Measurements from ENCODE around the gene IL26. TPM values are rescaled to one million over a fixed set of nuclear protein-coding genes. Genes with fewer than 3 reads are reported as not detected.
"Not testable (repeated sequence)": the region's sequence is repeated elsewhere in the genome, so short reads cannot be mapped to it uniquely, and the experiment has no call there.

Gene IL26
- total RNA-seq, 1 experiment from 2014 or later, result not detected

DNA sequence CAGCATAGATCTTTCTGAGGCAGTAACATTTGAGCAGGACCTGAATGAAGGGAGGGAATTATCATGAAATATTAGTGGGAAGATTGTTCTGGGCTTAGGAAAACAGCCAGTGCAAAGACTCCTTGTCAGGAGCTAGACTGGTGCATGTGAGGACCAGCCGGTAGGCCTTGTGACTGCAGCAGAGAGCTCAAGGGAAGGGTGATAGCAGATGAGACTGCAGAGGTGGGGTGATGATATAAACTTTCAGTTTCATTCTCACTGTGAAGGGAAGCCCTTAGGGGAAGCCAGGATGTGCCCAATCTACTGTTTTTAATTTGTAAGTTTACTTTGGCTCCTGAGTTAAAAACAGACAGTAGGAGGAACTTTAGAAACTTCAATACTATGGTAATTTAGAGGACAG, 15.4 kb upstream of the IL26 start:
- no peak for DNase-seq (ENCODE audit: low read depth)

GRCh38 chr12:68240079-68240478, 14.5 kb upstream of the IL26 start:
- DNase-seq (ENCODE audit: low read depth), result peak; percentile 91

GRCh38 chr12:68239309-68239982, 13.8 kb upstream of the IL26 start:
- no peak for DNase-seq (ENCODE audit: low read depth)

DNA sequence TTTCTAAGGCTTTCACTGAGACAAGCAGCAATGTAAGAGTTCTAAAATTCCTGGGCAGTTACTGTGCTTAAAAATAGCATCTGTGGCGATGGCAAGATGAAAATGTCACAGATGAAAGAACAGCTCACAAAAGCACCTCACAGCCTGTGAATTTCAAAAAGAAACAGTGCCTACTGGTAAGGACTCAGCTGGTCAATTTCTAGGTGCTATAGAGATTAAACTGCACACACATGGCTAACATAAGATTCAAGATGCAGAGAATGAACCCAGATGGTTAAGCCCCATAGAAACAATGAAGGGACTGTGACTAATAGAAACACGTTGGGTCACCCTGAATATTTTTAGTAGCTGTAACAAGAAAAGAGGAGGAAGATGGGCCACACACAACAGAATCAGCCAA, 12.0 kb upstream of the IL26 start:
- DNase-seq (ENCODE audit: low read depth), result peak; percentile 5

GRCh38 chr12:68237078-68237477, 11.5 kb upstream of the IL26 start:
- DNase-seq (ENCODE audit: low read depth), result no peak

DNA sequence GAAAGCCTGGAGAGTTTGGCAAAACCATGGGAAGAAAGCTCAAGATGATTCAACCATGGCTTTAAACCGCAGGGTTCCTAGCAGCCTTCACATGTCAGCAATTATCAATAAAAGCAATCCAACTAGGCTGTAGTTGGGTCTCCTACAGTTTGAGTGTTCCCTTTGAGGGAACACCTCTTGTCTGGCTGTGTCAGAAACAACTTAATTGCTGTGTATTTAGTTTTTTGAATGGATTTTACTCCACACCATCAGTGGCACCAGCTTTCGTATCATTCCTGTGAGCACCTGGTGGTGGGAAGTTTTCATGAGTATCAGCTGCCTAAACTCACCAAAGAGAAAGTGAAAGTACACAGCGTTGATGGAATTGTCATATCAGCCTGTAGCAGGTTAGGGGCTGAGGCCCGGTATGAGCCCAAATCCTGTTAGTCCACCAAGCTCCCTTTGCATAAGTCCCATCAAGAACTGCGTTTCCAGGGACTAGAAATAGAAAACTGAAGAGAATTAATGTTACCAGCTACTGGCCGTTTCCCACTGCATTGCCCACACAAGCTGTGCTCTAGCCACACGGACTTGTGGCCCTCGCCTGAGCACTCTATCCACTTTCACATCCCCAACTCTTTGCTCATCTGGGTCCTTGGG, 10.9 kb upstream of the IL26 start:
- peak; percentile 54 for DNase-seq (ENCODE audit: low read depth)

DNA sequence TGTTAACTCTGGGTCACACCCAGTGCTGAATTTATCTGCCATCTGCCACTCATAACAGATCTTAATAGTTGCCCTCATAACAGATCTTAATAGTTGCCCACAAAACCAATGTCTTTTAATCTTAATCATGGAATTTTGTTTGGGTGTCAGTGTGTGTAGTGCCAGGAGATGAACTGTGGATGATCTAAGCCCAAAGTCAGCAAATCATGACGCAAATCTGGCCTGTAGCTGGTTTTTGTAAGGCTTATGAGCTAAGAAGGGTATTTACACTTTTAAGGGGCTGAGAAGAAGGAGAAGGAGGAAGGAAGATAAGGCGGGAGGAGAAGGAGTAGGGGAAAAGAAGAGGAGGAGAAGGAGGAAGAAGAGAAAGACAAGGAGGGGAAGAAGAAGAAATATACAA, 10.0 kb upstream of the IL26 start:
- DNase-seq (ENCODE audit: low read depth), result no peak

GRCh38 chr12:68234140-68234539, 8.5 kb upstream of the IL26 start:
- DNase-seq (ENCODE audit: low read depth), result no peak

DNA sequence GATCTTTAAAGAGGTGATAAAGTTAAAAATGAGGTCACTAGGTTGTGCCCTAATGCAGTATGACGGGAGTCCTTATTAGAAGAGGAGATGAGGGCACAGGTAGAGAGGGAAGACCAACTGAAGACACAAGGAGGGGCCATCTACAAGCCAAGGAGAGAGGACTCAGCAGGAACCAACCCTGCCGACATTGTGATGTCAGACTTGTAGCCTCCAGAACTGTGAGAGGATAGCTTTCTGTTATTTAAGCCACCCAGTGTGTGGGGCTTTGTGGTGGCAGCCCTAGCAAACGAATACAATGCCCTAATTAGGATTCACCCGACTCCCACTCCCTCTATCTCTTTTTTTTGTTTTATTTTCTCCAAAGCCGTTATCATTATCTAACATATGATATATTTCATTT, 7.9 kb upstream of the IL26 start:
- DNase-seq (ENCODE audit: low read depth), result no peak

DNA sequence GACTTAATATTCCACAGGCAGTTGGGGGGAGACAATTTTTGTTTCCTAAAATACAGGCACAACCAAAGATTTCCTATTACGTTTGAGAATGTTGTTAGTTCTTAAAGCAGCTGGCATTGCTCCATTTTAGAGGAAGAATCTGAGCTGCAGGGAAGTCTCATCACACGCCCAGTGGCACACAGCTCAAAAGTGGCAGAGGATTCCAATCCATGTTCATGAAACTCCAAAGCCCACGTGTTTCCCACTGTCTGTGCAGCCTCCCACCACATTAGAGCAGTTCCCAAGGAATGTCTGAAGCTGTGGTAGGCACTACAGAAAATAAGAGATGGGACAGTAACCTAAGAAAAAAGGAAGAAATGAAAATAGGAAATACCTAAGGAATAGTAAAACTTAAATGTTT, 6.1 kb upstream of the IL26 start:
- DNase-seq (ENCODE audit: low read depth), result no peak

- DNase-seq (ENCODE audit: low read depth), result no peak
Observed at GRCh38 chr12:68231229-68231628, 5.6 kb upstream of the IL26 start.

- no peak for DNase-seq (ENCODE audit: low read depth)
Observed at GRCh38 chr12:68229956-68230355, 4.3 kb upstream of the IL26 start.

- no peak for DNase-seq (ENCODE audit: low read depth)
Observed at GRCh38 chr12:68227356-68227755, 1.7 kb upstream of the IL26 start.

- DNase-seq (ENCODE audit: low read depth), result no peak
Observed at GRCh38 chr12:68224613-68225285, 861 bp downstream of the IL26 start.

DNA sequence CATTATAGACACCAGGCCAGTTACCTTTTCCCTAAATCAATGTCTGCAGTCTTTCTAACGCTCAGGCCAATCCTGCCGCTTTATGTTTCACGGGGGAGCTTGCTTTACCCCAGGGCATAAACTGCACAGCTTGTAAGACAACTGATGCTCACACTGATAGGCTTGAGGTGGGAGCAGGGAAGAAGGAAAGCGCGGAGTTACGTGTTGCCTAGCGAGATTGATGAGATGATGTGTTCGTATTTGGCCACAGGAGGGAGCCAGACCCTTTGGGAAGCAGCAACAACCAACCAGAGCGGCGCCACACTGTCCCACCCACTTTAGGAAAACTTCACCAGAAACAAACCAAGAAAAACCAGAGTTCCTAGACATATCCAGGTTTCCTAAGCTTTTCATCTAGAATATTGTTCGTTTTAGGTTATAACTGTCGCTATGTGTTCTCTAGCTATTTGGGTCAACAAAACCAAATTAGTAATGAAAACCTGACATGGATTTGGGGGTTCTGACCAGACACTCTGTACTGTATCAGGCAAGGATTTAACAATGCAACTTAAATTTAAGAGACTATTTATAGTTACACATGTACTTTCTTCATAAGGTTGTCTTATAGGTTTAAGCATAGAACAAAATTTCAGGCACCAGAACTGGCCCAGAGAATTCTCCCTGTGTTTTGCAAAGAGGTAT, 2.4 kb downstream of the IL26 start:
- peak; percentile 84 for DNase-seq (ENCODE audit: low read depth)

DNA sequence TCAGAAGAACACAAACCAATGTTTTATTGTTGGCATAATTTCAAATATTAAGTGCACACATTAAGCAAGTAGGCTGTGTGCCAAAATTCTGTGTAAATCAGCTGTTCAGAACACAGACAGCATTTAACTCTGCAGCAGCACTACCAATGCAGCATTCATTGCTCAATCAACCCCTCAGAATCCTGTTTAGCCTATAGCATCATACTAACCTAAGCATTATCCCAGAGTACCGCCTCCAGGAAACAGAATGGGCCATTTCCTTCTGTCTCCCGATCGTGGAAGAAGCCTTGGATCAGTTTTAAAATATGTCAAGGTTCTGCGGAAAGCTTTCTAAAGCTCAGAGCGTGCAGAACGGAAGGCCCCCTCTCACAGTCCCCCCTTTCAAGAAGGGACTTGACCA, 3.3 kb downstream of the IL26 start:
- DNase-seq (ENCODE audit: low read depth), result no peak

- DNase-seq (ENCODE audit: low read depth), result no peak
Observed at GRCh38 chr12:68221497-68221896, 4.1 kb downstream of the IL26 start.

DNA sequence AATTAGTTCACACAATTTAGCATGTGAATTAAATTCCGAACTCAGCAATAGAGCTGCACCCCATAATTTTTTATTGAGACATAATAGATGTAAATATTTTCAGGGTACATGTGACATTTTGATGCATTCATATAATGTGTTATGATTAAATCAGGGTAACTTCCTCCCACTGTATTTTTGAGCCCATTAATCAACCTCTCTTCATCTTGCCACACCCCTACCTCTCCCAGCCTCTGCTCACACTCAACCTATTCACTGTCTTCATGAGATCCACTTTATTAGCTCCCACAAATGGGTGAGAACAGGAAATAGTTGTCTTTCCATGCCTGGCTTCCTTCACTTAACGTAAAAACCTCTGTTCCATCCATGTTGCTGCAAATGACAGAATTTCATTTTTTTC, 14.7 kb downstream of the IL26 start:
- no peak for DNase-seq (ENCODE audit: low read depth)

- not testable (repeated sequence) for DNase-seq (ENCODE audit: low read depth)
Observed at GRCh38 chr12:68209048-68209728, 16.4 kb downstream of the IL26 start.

DNA sequence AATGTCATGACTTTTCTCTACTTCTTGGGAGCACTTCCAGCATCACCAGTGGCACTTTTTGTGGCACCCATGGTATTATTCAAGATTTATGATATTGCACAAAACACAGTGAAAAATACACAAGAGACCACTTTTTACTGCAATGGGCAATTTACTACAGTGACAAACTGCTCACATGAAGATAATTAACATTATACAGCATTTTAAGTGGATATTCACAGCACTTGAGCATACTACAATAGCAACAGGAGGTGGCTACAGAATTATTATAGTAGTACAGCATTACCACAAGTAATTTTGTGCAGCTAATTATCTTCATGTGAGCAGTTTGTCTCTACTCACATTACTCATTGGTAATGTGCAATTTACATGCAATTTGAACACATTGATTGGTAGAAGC, 18.3 kb downstream of the IL26 start:
- DNase-seq (ENCODE audit: low read depth), result no peak

GRCh38 chr12:68206446-68206845, 19.2 kb downstream of the IL26 start:
- no peak for DNase-seq (ENCODE audit: low read depth)

GRCh38 chr12:68203460-68203875, 22.1 kb downstream of the IL26 start:
- DNase-seq (ENCODE audit: low read depth), result no peak

All from HT1080 (cell line).